Trophoblast cell (in vitro differentiated cells and primary cell): ENCODE data around the gene CD151.

ENCODE experiments used
- DNase-seq, 2 donors: peaks; one replicate each; pipeline ENCODE4 v3.0.0-alpha.2; 2016
- H2AFZ ChIP-seq: 2 replicates; pipeline ENCODE4 v1.6.1; 2013; ENCODE audit warnings: low read length, moderate library complexity, mild to moderate bottlenecking; ENCODE audit not compliant: insufficient read depth, poor library complexity
- H2AK5ac ChIP-seq: 2 replicates; pipeline ENCODE4 v1.6.1; 2013; ENCODE audit warnings: mild to moderate bottlenecking, low read length
- H2BK120ac ChIP-seq: 2 replicates; pipeline ENCODE4 v1.6.1; 2013; ENCODE audit warnings: low read length, mild to moderate bottlenecking, moderate library complexity; ENCODE audit not compliant: insufficient read depth, poor library complexity
- H2BK12ac ChIP-seq: 2 replicates; pipeline ENCODE4 v1.6.1; 2013; ENCODE audit warnings: mild to moderate bottlenecking, low read length, moderate library complexity
- H2BK5ac ChIP-seq: 2 replicates; pipeline ENCODE4 v1.6.1; 2013; ENCODE audit warnings: low read length, low read depth, moderate library complexity, mild to moderate bottlenecking; ENCODE audit not compliant: poor library complexity
- H3K14ac ChIP-seq: 2 replicates; pipeline ENCODE4 v1.6.1; 2013; ENCODE audit warnings: mild to moderate bottlenecking, low read length
- H3K18ac ChIP-seq: 2 replicates; pipeline ENCODE4 v1.6.1; 2013; ENCODE audit warnings: mild to moderate bottlenecking, low read length
- H3K23ac ChIP-seq: 2 replicates; pipeline ENCODE4 v1.6.1; 2013; ENCODE audit warnings: low read length
- H3K27ac ChIP-seq: 2 replicates; pipeline ENCODE4 v1.5.1; 2013; ENCODE audit warnings: low read depth, mild to moderate bottlenecking, inconsistent platforms, low read length, moderate library complexity
- H3K27me3 ChIP-seq: 2 replicates; pipeline ENCODE4 v1.6.1; 2013; ENCODE audit warnings: inconsistent platforms, mild to moderate bottlenecking, low read length, moderate library complexity; ENCODE audit not compliant: insufficient read depth
- H3K36me3 ChIP-seq, 2 experiments: 1 replicate in 1 of 2; 2 replicates in 1 of 2; pipeline ENCODE4 v1.6.1; 2013; ENCODE audit warnings: low read length in 2 of 2, mild to moderate bottlenecking in 2 of 2, moderate library complexity in 1 of 2; ENCODE audit not compliant: insufficient read depth in 2 of 2, control insufficient read depth in 1 of 2
- H3K4ac ChIP-seq: 2 replicates; pipeline ENCODE4 v1.6.1; 2013; ENCODE audit warnings: low read depth, mild to moderate bottlenecking, low read length, moderate library complexity
- H3K4me1 ChIP-seq, 2 experiments: 1 replicate in 1 of 2; 2 replicates in 1 of 2; pipeline ENCODE4 v1.6.1; 2013; ENCODE audit warnings: low read length in 2 of 2, mild to moderate bottlenecking in 2 of 2, moderate library complexity in 1 of 2; ENCODE audit not compliant: insufficient read depth in 2 of 2, control insufficient read depth in 1 of 2
- H3K4me2 ChIP-seq: 2 replicates; pipeline ENCODE4 v1.6.1; 2013; ENCODE audit warnings: inconsistent platforms, mild to moderate bottlenecking, low read length, moderate library complexity
- H3K4me3 ChIP-seq: 2 replicates; pipeline ENCODE4 v1.5.1; 2013; ENCODE audit warnings: mild to moderate bottlenecking, low read depth, low read length, inconsistent platforms
- H3K79me1 ChIP-seq: one replicate; pipeline ENCODE4 v1.6.1; 2013; ENCODE audit warnings: low read length
- H3K79me2 ChIP-seq: 2 replicates; pipeline ENCODE4 v1.6.1; 2013; ENCODE audit warnings: low read length, mild to moderate bottlenecking; ENCODE audit not compliant: control insufficient read depth, insufficient read depth, poor library complexity
- H3K9ac ChIP-seq: 2 replicates; pipeline ENCODE4 v1.6.1; 2013; ENCODE audit warnings: mild to moderate bottlenecking, low read length
- H3K9me3 ChIP-seq: 2 replicates; pipeline ENCODE4 v1.6.1; 2013; ENCODE audit warnings: low read depth, mild to moderate bottlenecking, control low read depth, inconsistent platforms, low read length; ENCODE audit not compliant: insufficient read depth
- H4K12ac ChIP-seq: 2 replicates; pipeline ENCODE4 v1.6.1; 2013; ENCODE audit warnings: low read depth, mild to moderate bottlenecking, low read length, moderate library complexity
- H4K8ac ChIP-seq: 2 replicates; pipeline ENCODE4 v1.6.1; 2013; ENCODE audit warnings: low read depth, mild to moderate bottlenecking, low read length, moderate library complexity
- H4K91ac ChIP-seq: one replicate; pipeline ENCODE4 v1.6.1; 2013; ENCODE audit warnings: low read depth, mild to moderate bottlenecking, low read length, moderate library complexity
- WGBS: extraction: QIAGEN DNeasy Blood & Tissue Kit; methylation state at CpG from one replicate; pipeline ENCODE4 v1.1.7; 2013; ENCODE audit warnings: missing lambda C conversion rate; ENCODE audit not compliant: insufficient read length, insufficient coverage; ENCODE audit errors: extremely low coverage; 5-methylcytosine and 5-hydroxymethylcytosine counted together

Gene CD151

DNA sequence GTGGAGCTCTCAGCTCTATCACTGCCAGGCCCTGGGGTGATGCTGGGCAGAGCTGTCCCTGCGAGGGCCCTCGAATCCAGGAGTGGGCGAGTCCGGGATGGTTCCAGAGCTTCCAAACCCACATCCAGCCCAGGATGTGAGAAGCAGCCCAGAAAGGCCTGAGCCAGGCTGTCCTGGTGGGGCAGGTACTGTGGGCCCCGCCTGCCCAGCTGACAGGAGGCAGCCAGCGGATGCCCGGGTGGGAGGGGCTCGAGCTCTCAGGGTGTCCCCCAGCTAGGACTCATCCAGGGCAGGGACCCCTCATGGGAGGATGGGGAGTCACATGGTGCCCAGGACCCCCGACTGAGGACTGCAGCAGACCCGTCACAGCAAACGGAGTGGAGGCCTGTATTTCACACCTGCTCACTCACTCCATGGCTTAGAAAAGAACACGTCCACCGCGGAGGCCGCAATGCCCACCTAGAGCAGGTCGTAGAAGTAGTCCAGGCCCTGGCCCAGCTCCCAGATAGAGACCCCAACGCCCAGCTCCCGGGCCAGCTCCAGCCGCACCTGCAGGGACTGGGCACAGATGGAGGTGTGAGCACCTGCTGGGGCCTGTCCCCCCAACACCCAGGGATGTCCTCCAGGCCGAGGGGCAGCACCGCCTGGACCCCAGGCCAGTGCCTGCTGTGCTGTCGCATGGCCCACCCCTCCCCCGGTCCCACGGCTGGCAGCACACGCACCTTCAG, 36.8 kb downstream of the CD151 start:
- no peaks in the 10 kb centered on the region for H3K79me2 ChIP-seq
- H4K12ac ChIP-seq: peak overlapping the region; percentile 39
- no peaks in the 10 kb centered on the region for H3K27me3 ChIP-seq
- no peak for DNase-seq
- no peak overlapping the region for H3K27ac ChIP-seq
- no peaks in the 10 kb centered on the region for H3K4me1 ChIP-seq
- no peaks in the 10 kb centered on the region for H3K79me1 ChIP-seq
- H3K36me3 ChIP-seq: peaks cover 4 to 12% of the 10 kb centered on the region in 2 experiments
- no CpG with 5 or more reads among the region's 25 CpGs for WGBS
- no peak overlapping the region for H2BK120ac ChIP-seq
- H3K9me3 ChIP-seq: no peaks in the 10 kb centered on the region
- no peak overlapping the region for H4K8ac ChIP-seq
- H3K4ac ChIP-seq: no peak overlapping the region
- H2BK5ac ChIP-seq: no peak overlapping the region
- no peak overlapping the region for H2BK12ac ChIP-seq
- no peak overlapping the region for H2AK5ac ChIP-seq
- no peak overlapping the region for H4K91ac ChIP-seq
- H3K18ac ChIP-seq: no peak overlapping the region
- no peak overlapping the region for H3K9ac ChIP-seq
- H2AFZ ChIP-seq: no peak overlapping the region
- H3K23ac ChIP-seq: no peak overlapping the region
- no peak overlapping the region for H3K4me3 ChIP-seq
- no peak overlapping the region for H3K4me2 ChIP-seq
- no peak overlapping the region for H3K14ac ChIP-seq

- no CpG with 5 or more reads among the region's 8 CpGs for WGBS
- Histone ChIP-seq H3K27ac (no peak overlapping the region), H3K14ac (no peak overlapping the region)
Measured at GRCh38 chr11:870127-870413, 37.3 kb downstream of the CD151 start.

DNA sequence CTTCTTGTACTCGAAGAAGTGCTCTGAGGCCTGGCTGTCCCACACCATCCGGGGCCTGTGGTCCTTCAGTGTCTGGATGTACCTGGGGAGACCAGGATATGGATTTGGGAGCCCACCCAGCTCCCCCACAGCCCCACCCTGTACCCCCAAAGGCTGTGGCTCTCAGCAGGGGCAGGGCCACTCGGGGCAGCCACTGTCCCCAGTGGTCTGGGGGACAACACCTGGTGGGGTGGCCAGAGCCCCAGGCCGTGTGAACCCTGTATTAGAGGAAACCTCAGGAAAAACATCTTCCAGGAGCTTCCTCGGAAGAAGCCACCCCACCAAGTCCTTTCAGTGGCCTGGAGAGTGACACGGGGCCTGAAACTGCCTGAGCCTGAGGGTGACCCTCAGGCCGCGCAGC, 37.7 kb downstream of the CD151 start:
- Histone ChIP-seq H3K79me2 (no peaks in the 10 kb centered on the region), H3K27me3 (no peaks in the 10 kb centered on the region), H2BK5ac (no peak overlapping the region), H3K4me1 (no peaks in the 10 kb centered on the region), H4K8ac (no peak overlapping the region), H3K36me3 (peaks cover 5 to 12% of the 10 kb centered on the region in 2 experiments), H3K4ac (no peak overlapping the region), H4K12ac (no peak overlapping the region), H3K9me3 (no peaks in the 10 kb centered on the region), H2AK5ac (no peak overlapping the region), H3K9ac (no peak overlapping the region), H2BK12ac (no peak overlapping the region), H3K14ac (no peak overlapping the region), H3K79me1 (no peaks in the 10 kb centered on the region), H3K4me2 (no peak overlapping the region), H4K91ac (no peak overlapping the region), H3K23ac (no peak overlapping the region), H2AFZ (no peak overlapping the region), H3K4me3 (no peak overlapping the region), H3K18ac (no peak overlapping the region), H3K27ac (no peak overlapping the region), H2BK120ac (no peak overlapping the region)
- WGBS: no CpG with 5 or more reads among the region's 8 CpGs
- DNase-seq: no peak

More at GRCh38 chr11:870127-870413, 37.3 kb downstream of the CD151 start:
- DNase-seq: peak in 1 of 2 donors; percentile 20
- Histone ChIP-seq H2AK5ac (no peak overlapping the region), H2BK12ac (no peak overlapping the region), H4K8ac (no peak overlapping the region), H3K79me2 (no peaks in the 10 kb centered on the region), H3K9ac (no peak overlapping the region), H3K4ac (no peak overlapping the region), H2BK5ac (no peak overlapping the region), H4K91ac (no peak overlapping the region), H3K18ac (no peak overlapping the region), H3K4me1 (no peaks in the 10 kb centered on the region), H2BK120ac (no peak overlapping the region), H4K12ac (peak overlapping the region; percentile 39), H2AFZ (no peak overlapping the region), H3K27me3 (no peaks in the 10 kb centered on the region), H3K79me1 (no peaks in the 10 kb centered on the region), H3K4me3 (no peak overlapping the region), H3K9me3 (no peaks in the 10 kb centered on the region), H3K36me3 (peaks cover 5 to 12% of the 10 kb centered on the region in 2 experiments), H3K23ac (no peak overlapping the region), H3K4me2 (no peak overlapping the region)

DNA sequence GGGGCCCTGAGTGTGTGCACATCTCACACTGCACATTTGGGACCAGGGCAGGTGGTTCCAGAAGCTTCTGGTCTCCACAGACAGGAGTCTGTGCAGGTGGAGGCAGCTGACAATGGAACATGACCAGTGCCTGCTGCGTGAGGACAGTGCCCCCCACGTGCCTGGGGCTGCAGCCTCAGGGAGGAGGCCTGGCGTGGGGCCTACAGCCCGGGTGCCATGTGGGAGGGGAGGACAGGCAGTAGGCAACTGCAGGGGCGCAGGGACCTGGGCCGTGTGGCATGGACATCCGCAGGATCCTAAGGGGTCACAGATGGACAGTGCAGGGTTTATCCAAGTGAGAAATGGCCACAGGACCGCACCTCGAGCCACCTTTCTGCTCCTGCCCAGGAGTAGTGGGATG, 38.7 kb downstream of the CD151 start:
- Histone ChIP-seq H3K14ac (no peak overlapping the region), H3K9me3 (no peaks in the 10 kb centered on the region), H3K36me3 (peaks cover 10 to 12% of the 10 kb centered on the region in 2 experiments), H2BK12ac (no peak overlapping the region), H2BK120ac (no peak overlapping the region), H3K27ac (no peak overlapping the region), H3K18ac (no peak overlapping the region), H3K4me1 (no peaks in the 10 kb centered on the region), H3K4ac (no peak overlapping the region), H3K27me3 (no peaks in the 10 kb centered on the region), H3K4me3 (no peak overlapping the region), H4K91ac (no peak overlapping the region), H2AK5ac (no peak overlapping the region), H3K4me2 (no peak overlapping the region), H3K23ac (no peak overlapping the region), H3K9ac (no peak overlapping the region), H3K79me1 (no peaks in the 10 kb centered on the region), H4K12ac (no peak overlapping the region), H2AFZ (no peak overlapping the region), H4K8ac (no peak overlapping the region), H3K79me2 (no peaks in the 10 kb centered on the region), H2BK5ac (no peak overlapping the region)
- DNase-seq: no peak
- no CpG with 5 or more reads among the region's 9 CpGs for WGBS
